HepG2 (cell line): Measurements from ENCODE around the gene ST3GAL4. TPM values are rescaled to one million over a fixed set of nuclear protein-coding genes. Genes with fewer than 3 reads are reported as not detected.

ENCODE experiments used
- ATAC-seq: fragments of 200-7000 bp; cut with Tn5 transposase; 3 replicates; pipeline ENCODE4 v1.9.1; 2020; ENCODE audit warnings: mild to moderate bottlenecking, moderate library complexity
- BruUV-seq: library from RNA; stranded (reverse); fragments of 400-500 nt; replicated peaks from 2 replicates; lab custom pipeline; 2021; lab: Mats Ljungman, UMichigan
- CTCF ChIA-PET: fragments of 300-600 bp; formaldehyde crosslinking; extraction: SDS; loops from one replicate; lab custom pipeline; 2021; ENCODE audit warnings: low total read pairs, inconsistent platforms, low intra/inter-chr PET ratio; lab: Yijun Ruan, JAX
- POLR2A ChIA-PET: fragments of 350-600 bp; sonication (Branson Sonifier 250); formaldehyde crosslinking; loops from one replicate; lab custom pipeline; 2020; ENCODE audit warnings: antibody characterized with exemption, inconsistent platforms; lab: Yijun Ruan, JAX
- DNase-seq: peaks from one replicate; pipeline ENCODE4 v3.0.0-alpha.2; 2015; ENCODE audit warnings: low spot score
- FAIRE-seq: peaks from 3 replicates; lab custom pipeline; 2011; peaks lifted over from hg19 to GRCh38; lab: Jason Lieb, UNC
- H2AFZ ChIP-seq: one replicate; pipeline ENCODE4 v1.6.1; 2011; ENCODE audit warnings: low read length, inconsistent platforms
- H3K27ac ChIP-seq: fragments of 300-600 bp; 3 replicates; pipeline ENCODE4 v1.8.0; 2011; ENCODE audit warnings: mixed run types, mild to moderate bottlenecking, mixed read lengths, low read length, inconsistent platforms; ENCODE audit not compliant: insufficient read depth; ENCODE audit errors: extremely low read length
- H3K27me3 ChIP-seq, 2 experiments: fragments of 200-600 bp in 1 of 2; 2 replicates in 1 of 2; 3 replicates in 1 of 2; pipeline versions ENCODE4 v1.6.0 to v1.8.0; 2011; ENCODE audit warnings: low read length in 2 of 2, mild to moderate bottlenecking in 2 of 2, moderate library complexity in 2 of 2, inconsistent platforms in 1 of 2; ENCODE audit not compliant: insufficient read depth in 2 of 2, control insufficient read depth in 1 of 2
- H3K36me3 ChIP-seq, 2 experiments: fragments of 200-600 bp in 1 of 2; replicated peaks in 1 of 2; 2 replicates in 1 of 2; 3 replicates in 1 of 2; pipeline versions ENCODE4 v1.5.1 to v1.8.0; 2011; ENCODE audit warnings: low read length in 2 of 2, inconsistent platforms in 1 of 2; ENCODE audit not compliant: insufficient read depth in 2 of 2, control insufficient read depth in 1 of 2
- H3K4me1 ChIP-seq: 2 replicates; pipeline ENCODE4 v1.5.1; 2012; ENCODE audit warnings: low read length, inconsistent platforms; ENCODE audit not compliant: insufficient read depth
- H3K4me2 ChIP-seq: 2 replicates; pipeline ENCODE4 v1.6.0; 2011; ENCODE audit warnings: low read depth, low read length, inconsistent platforms
- H3K4me3 ChIP-seq, 3 experiments: fragments of 200-600 bp in 1 of 3; sonication (generic), shearing (Covaris generic) in 1 of 3; replicated peaks in 1 of 3; 2 replicates each; pipeline ENCODE4 v1.5.1; 2011 to 2016; ENCODE audit warnings: low read length in 3 of 3, inconsistent platforms in 2 of 3, low read depth in 2 of 3, mild to moderate bottlenecking in 2 of 3, control low read depth in 1 of 3, mixed read lengths in 1 of 3; ENCODE audit not compliant: insufficient read depth in 1 of 3
- H3K79me2 ChIP-seq: one replicate; pipeline ENCODE4 v1.6.1; 2011; ENCODE audit warnings: low read length, inconsistent platforms; ENCODE audit not compliant: insufficient read depth
- H3K9ac ChIP-seq: 2 replicates; pipeline ENCODE4 v1.6.0; 2011; ENCODE audit warnings: mild to moderate bottlenecking, low read depth, low read length, inconsistent platforms; ENCODE audit not compliant: insufficient read depth
- H3K9me3 ChIP-seq: 2 replicates; pipeline ENCODE4 v1.5.1; 2012; ENCODE audit warnings: mild to moderate bottlenecking, low read length
- H4K20me1 ChIP-seq: 2 replicates; pipeline ENCODE4 v1.6.0; 2011; ENCODE audit warnings: inconsistent platforms, mild to moderate bottlenecking, low read length, moderate library complexity; ENCODE audit not compliant: insufficient read depth
- AGO2 ChIP-seq: fragments of 200-400 bp; formaldehyde crosslinking; optimal IDR thresholded peaks from 2 replicates; pipeline ENCODE3; 2017; ENCODE audit warnings: mild to moderate bottlenecking, low read depth, low read length, moderate library complexity
- ZBED4 ChIP-seq: sonication (generic); formaldehyde crosslinking; IDR thresholded peaks from 2 replicates; pipeline ENCODE4 v1.4.0; 2020; ENCODE audit warnings: missing genetic modification reagents, borderline replicate concordance
- WGBS: methylation state at CpG from one replicate; pipeline ENCODE4 v1.1.6; 2017; ENCODE audit warnings: low lambda C conversion rate; 5-methylcytosine and 5-hydroxymethylcytosine counted together
- in situ Hi-C: cut with HindIII; loops from 2 replicates; pipeline ENCODE4 v1.10.0; 2017; ENCODE audit warnings: low pct_unique_long_range_greater_than_20kb; ENCODE audit not compliant: extremely low pct_ligation_motif_present
- intact Hi-C: fragments of 100-400 bp; cut with micrococcal nuclease; formaldehyde crosslinking; loops from one replicate; pipeline ENCODE4 v1.10.0; 2022; ENCODE audit not compliant: unreplicated experiment
- polyA plus RNA-seq, 8 experiments: library from polyadenylated mRNA; depleted of rRNA in 3 of 8; stranded (reverse) in 7 of 8; unstranded in 1 of 8; fragments of >200 nt; fragmentation: Illumina TruSeq in 4 of 8; extraction: Trizol in 4 of 8; gene quantifications; 2 replicates each; pipeline versions ENCODE4 v1.2.1 to v1.2.3, GENCODE V29; 2011 to 2016; ENCODE audit warnings: low read depth in 4 of 8, missing spikeins in 1 of 8, mixed read lengths in 1 of 8; ENCODE audit not compliant: insufficient read depth in 1 of 8
- total RNA-seq, 5 experiments: library from RNA; depleted of rRNA; stranded (reverse); fragments of >200 nt; fragmentation: Illumina TruSeq; extraction: Trizol; gene quantifications; 2 replicates each; pipeline ENCODE4 v1.2.3, GENCODE V29; 2016; ENCODE audit warnings: low read depth in 1 of 5

ST3GAL4 gene
- total and polyA plus RNA-seq, 2 of the 13 experiments (the other 11 are each of a cell fraction or from before 2014, with no cell fraction given) = 9.1 to 13.3 TPM

GRCh38 chr11:126416542-126417090, 61.1 kb downstream of the ST3GAL4 start:
- no peak overlapping the region for H3K4me2 ChIP-seq
- H3K4me1 ChIP-seq = no peaks in the 10 kb centered on the region
- H3K36me3 ChIP-seq = peaks cover 4 to 36% of the 10 kb centered on the region in 2 experiments; a peak in 4 of 5 replicates
- no peaks in the 10 kb centered on the region for H3K27me3 ChIP-seq
- CTCF ChIA-PET = no interaction called here
- intact Hi-C loops = no loop called here
- H3K79me2 ChIP-seq = no peaks in the 10 kb centered on the region
- DNase-seq = no peak
- ATAC-seq = no peak
- H2AFZ ChIP-seq = no peak overlapping the region
- POLR2A ChIA-PET = no interaction called here
- in situ Hi-C loops = no loop called here
- H3K9me3 ChIP-seq = no peaks in the 10 kb centered on the region
- TF ChIP-seq AGO2 = peak; percentile 38
- TF ChIP-seq ZBED4 (CRISPR knock-in tag) = no peak
- TF ChIP-seq, all 625 proteins: peak for 1
- Histone ChIP-seq H4K20me1 (no peaks in the 10 kb centered on the region), H3K4me3 (no peak overlapping the region), H3K27ac (no peak overlapping the region), H3K9ac (no peak overlapping the region)
- FAIRE-seq = no peak
- no TSS peak for BruUV-seq
- WGBS = over 99% methylated on average over 44 of the region's 52 CpGs
